ENCODE data around the gene ARHGAP31.
"Not testable (repeated sequence)": the region's sequence is repeated elsewhere in the genome, so short reads cannot be mapped to it uniquely, and the experiment has no call there.

GRCh38 chr3:119306378-119306777 is 12.2 kb downstream of the ARHGAP31 start:
- not testable (repeated sequence) for TF ChIP-seq POLR2AphosphoS5, CTCF, POLR2A (IDR thresholded peaks at IDR 0.05)
